ENCODE measurements around the gene DPP9. TPM values are rescaled to one million over a fixed set of nuclear protein-coding genes. Genes with fewer than 3 reads are reported as not detected.

Gene DPP9
- total RNA-seq, 2 experiments from 2014 or later = 92.5 to 98.0 TPM

DNA sequence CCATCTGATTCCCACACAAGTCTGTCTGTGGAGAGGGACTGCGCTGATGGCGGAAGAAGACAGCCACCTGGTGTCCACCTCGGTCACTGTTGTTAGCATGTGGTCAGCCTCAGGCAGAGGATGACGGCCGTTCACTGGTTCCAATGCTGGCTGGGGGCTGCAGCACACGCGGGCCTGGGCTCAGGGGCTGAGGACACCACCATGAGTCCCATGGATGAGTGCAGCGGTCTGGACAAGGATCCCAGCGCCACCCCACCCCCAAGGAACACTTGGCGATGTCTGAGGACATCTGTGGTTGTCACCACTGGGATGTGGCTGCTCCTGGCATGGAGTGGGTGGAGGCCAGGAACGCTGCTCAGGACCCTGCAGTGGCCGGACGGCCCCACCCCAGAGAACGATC lies 10.9 kb downstream of the DPP9 start:
- DNase-seq (no peak), ATAC-seq (no peak)
- Mint-ChIP-seq H3K4me3 (no peak overlapping the region), H3K27me3 (no peaks in the 10 kb centered on the region), H3K36me3 (peaks cover 51% of the 10 kb centered on the region), H3K27ac (no peak overlapping the region), H3K9me3 (ENCODE audit: low read depth) (no peaks in the 10 kb centered on the region), H3K4me1 (peaks cover 27% of the 10 kb centered on the region)
- CTCF ChIA-PET = interaction anchor here (1.3 kb wide), 1 partner anchor 8 kb away, joined by 5 read pairs; no protein-coding TSS in a partner anchor

DNA sequence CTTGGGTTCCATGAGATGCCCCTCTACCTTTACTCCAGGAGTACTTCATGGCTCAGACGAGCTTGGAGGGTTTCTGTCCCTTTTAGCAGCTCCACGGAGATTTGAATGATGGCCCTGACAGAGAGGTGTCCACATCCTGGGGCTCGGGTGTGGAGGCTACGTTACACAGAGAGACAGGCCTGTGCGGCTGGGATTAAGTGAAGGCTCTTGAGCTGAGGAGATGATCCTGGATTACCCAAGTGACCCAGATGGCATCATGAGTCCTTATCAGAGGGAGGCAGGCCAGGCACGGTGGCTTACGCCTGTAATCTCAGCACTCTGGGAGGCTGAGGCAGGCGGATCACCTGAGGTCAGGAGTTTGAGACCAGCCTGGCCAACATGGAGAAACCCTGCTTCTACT lies 12.4 kb downstream of the DPP9 start:
- H3K4me1 Mint-ChIP-seq = peaks cover 27% of the 10 kb centered on the region
- peak overlapping the region; percentile 36 for H3K27ac Mint-ChIP-seq
- H3K27me3 Mint-ChIP-seq = no peaks in the 10 kb centered on the region
- ATAC-seq (no peak), DNase-seq (no peak)
- no peaks in the 10 kb centered on the region for H3K9me3 Mint-ChIP-seq (ENCODE audit: low read depth)
- CTCF ChIA-PET = interaction anchor here (1.3 kb wide), 1 partner anchor 10 kb away, joined by 5 read pairs; no protein-coding TSS in a partner anchor
- H3K36me3 Mint-ChIP-seq = peaks cover 43% of the 10 kb centered on the region
- H3K4me3 Mint-ChIP-seq = no peak overlapping the region

DNA sequence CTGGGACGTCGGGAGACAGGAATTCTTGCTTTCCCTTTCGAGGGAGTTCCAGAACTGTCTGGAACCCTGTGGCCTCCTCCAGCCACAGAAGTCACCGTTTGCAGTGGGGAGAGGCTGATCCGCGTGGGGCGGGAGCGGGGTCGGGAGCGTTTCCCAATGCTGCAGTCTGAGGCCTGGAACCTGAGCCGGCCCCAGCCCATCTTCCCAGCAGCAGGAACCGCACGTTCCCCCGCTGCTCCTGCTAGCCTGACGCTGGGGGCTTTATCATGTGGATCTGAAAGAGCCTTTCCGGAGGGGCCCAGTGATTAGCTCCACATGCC lies 13.4 kb downstream of the DPP9 start:
- Mint-ChIP-seq H3K36me3 (peaks cover 36% of the 10 kb centered on the region), H3K27me3 (no peaks in the 10 kb centered on the region), H3K9me3 (ENCODE audit: low read depth) (no peaks in the 10 kb centered on the region), H3K27ac (peak overlapping the region; percentile 80), H3K4me3 (no peak overlapping the region), H3K4me1 (peaks cover 27% of the 10 kb centered on the region)
- CTCF ChIA-PET = no interaction called here
- no peak for DNase-seq
- no peak for ATAC-seq

DNA sequence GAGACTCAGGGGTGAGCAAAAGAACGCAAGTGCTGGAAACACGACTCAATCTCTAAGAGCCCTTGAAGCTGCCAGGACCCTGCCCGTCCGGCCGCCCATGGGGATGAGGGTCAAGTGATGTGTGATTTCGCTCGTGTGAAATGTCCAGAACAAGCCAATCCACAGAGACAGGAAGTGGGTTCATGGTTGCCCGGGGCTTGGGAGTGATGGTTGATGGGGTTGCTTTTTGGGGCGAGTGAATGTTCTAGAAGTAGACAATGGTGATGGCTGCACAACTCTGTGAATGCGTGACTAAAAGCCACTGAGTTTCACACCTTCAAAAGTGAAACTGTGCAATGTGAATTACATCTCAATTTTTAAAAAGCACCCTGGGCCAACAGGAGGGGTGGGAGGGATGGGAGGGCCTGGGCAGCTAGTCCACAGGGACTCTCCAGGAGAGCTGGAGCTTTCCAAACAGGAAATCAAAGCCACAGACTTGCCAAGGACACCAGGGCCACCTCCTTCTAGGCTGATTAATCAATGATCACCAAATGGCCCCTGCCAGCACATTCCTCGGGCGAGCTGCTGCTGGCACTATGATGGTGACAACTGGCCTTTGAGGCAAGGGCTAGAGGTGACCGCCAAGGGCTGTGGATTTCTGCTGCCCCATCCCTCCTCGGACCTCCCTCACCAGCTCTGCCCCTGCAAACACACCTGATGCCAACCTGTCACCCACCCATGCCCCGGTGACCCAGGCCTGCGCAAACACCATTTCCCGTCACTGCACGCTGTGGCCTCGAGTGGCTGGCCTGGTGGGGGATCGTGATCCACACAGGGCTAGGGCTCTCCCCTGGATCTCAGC lies 14.0 kb downstream of the DPP9 start:
- peak; percentile 48 for DNase-seq
- peak overlapping the region; percentile 80 for H3K27ac Mint-ChIP-seq

DNA sequence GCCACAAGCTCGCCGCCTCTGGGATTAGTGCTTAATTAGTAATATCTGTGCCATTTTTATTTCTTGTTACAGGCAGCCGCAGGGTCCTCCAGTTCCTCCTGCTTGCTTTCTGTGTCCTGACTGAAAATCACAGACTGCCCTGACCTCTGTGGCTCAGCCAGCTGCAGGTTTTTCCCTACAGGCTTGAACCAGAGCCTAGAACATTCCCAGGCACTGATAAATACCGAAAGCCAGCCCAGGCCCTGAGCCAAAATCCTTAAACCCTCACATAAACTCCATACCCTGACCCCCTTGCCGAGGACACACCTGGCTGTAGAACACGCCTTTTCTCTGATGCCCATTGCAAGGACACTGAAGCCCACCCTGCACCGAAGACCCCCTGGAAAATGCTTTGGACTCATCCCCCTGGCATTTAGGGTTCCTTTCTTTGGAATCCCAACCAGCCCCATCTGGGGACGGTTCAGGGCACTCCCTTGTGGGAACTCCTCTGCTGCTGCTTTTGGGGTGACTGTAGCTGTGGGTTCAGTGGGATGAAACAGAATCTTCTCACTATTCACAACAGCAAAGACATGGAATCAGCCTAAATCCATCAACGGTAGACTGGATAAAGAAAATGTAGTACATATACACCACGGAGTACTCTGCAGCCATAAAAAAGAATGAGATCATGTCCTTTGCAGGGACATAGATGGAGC lies 15.5 kb downstream of the DPP9 start:
- peaks cover 30% of the 10 kb centered on the region for H3K36me3 Mint-ChIP-seq
- no peak overlapping the region for H3K4me3 Mint-ChIP-seq
- CTCF ChIA-PET = no interaction called here
- peak overlapping the region; percentile 71 for H3K27ac Mint-ChIP-seq
- ATAC-seq = no peak
- peaks cover 27% of the 10 kb centered on the region for H3K4me1 Mint-ChIP-seq
- no peak for DNase-seq
- H3K27me3 Mint-ChIP-seq = no peaks in the 10 kb centered on the region
- no peaks in the 10 kb centered on the region for H3K9me3 Mint-ChIP-seq (ENCODE audit: low read depth)

More for the DNA sequence above, 14.0 kb downstream of the DPP9 start:
- H3K27me3 Mint-ChIP-seq = no peaks in the 10 kb centered on the region
- peaks cover 33% of the 10 kb centered on the region for H3K36me3 Mint-ChIP-seq
- peak; percentile 50 for ATAC-seq
- CTCF ChIA-PET = no interaction called here
- H3K4me3 Mint-ChIP-seq = no peak overlapping the region
- peaks cover 27% of the 10 kb centered on the region for H3K4me1 Mint-ChIP-seq
- H3K9me3 Mint-ChIP-seq (ENCODE audit: low read depth) = no peaks in the 10 kb centered on the region

DNA sequence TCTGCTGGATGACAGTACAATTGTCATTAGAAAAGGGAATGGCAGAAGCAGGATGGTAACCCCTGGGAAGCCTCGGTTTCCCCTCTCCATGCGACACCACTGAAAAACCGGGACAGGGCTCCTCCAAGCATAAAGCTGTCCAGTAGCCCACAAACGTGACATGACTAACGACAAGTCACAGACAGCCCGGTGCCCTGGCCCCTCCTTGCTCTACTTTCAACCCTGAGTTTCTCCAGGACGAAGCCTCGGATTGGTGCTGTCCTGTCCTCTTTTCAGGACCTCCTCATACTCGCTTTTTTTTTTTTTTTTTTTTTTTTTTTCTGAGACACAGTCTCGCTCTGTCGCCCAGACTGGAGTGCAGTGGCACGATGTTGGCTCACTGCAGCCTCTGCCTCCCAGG lies 16.3 kb downstream of the DPP9 start:
- peaks cover 28% of the 10 kb centered on the region for H3K36me3 Mint-ChIP-seq
- no peaks in the 10 kb centered on the region for H3K9me3 Mint-ChIP-seq (ENCODE audit: low read depth)
- CTCF ChIA-PET = no interaction called here
- H3K4me1 Mint-ChIP-seq = peaks cover 27% of the 10 kb centered on the region
- H3K27ac Mint-ChIP-seq = no peak overlapping the region
- H3K4me3 Mint-ChIP-seq = no peak overlapping the region
- no peaks in the 10 kb centered on the region for H3K27me3 Mint-ChIP-seq
- no peak for DNase-seq
- ATAC-seq = no peak

DNA sequence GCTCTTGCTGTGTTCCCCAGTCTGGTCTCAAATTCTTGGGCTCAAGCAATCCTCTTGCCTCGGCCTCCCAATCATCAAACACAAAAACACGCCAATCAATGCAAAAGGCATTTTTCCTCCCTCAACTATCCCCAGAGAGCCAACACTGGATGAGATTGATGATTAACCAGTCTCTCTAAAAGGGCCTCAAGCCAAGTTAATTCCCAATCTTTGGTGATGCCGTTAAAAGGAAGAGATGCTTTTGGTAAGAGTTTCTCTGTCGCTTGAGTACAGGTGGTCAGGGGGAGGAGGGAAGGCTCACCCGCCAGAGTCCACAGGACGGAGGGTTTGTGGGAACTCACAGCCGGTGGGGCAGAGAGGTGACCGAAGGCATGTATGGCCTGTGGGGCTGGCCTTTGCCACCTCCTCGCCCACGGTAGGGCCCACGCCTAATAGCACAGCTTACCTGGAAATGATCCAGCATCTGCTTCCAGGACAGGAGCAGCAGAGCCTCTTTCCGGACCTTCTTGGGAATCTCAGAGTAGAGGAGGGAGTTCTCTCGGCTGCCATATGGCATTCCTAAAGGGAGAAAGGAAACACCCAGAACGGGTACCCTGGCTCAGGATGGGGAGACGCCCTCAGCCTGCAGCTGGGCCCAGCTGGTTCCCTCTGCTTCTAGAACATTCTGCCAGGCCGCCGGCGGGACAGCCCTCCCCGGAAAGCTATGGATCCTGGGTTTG lies 18.1 kb downstream of the DPP9 start:
- no peak for ATAC-seq
- CTCF ChIA-PET = no interaction called here
- Mint-ChIP-seq H3K9me3 (ENCODE audit: low read depth) (no peaks in the 10 kb centered on the region), H3K4me1 (peaks cover 19% of the 10 kb centered on the region), H3K36me3 (peaks cover 30% of the 10 kb centered on the region), H3K4me3 (no peak overlapping the region), H3K27ac (peak overlapping the region; percentile 12), H3K27me3 (no peaks in the 10 kb centered on the region)
- no peak for DNase-seq

DNA sequence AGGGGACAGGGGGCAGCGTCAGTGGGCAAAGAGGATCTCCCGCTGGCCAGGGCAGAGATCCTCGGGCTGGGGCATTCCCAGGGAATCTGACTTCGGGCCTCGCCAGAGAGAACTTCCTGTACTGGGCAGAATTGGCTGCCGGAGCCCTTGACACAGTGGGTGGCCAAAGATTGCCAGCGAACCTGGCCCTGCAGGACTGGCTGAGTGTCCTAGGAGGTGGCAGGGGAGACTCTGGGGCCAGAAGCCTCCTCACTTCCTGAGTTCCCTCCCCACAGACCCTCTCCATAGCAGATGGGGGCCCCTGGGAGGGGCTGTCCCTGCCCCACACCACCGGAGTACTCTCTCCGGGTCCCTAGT lies 19.3 kb downstream of the DPP9 start:
- H3K36me3 Mint-ChIP-seq = peaks cover 23% of the 10 kb centered on the region

DNA sequence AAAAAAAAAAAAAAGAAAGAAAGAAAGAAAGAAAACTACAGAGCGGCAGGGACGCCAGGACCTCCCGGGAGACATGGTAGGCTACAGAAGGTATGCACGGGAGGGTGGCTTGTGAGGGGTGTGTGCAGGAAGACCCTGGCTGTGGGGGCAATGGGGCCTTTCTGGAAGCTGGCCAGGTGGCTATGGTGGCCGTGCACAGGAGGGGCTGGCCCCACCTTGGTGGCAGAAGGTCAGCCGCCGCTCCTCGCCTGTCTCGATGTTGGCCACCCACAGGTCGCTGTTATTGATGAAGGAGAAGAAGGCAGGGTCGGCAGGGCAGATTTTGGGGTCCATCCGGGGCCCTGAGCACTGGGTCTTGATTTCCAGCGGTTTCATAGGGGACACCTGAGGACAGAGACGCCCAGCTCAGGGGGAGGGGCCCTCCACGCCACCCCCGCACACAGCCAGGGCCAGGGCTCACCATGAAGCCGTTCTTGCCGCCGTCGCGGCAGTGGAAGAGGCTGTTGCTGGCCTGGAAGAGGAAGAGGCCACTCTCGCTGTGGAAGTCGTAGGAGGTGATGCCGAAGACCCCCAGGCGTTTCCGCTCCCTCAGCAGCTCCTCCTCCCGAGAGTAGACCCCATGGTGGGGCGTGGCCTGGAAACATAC lies 19.8 kb downstream of the DPP9 start:
- Mint-ChIP-seq H3K4me1 (peaks cover 3% of the 10 kb centered on the region), H3K9me3 (ENCODE audit: low read depth) (no peaks in the 10 kb centered on the region), H3K27me3 (no peaks in the 10 kb centered on the region), H3K4me3 (no peak overlapping the region), H3K27ac (no peak overlapping the region), H3K36me3 (peaks cover 22% of the 10 kb centered on the region)
- CTCF ChIA-PET = no interaction called here
- no peak for DNase-seq
- ATAC-seq = no peak

More for the DNA sequence above, 19.3 kb downstream of the DPP9 start:
- H3K27ac Mint-ChIP-seq = no peak overlapping the region
- DNase-seq = no peak
- H3K4me3 Mint-ChIP-seq = no peak overlapping the region
- no peak for ATAC-seq
- no peaks in the 10 kb centered on the region for H3K9me3 Mint-ChIP-seq (ENCODE audit: low read depth)
- CTCF ChIA-PET = no interaction called here
- H3K27me3 Mint-ChIP-seq = no peaks in the 10 kb centered on the region
- peaks cover 6% of the 10 kb centered on the region for H3K4me1 Mint-ChIP-seq

DNA sequence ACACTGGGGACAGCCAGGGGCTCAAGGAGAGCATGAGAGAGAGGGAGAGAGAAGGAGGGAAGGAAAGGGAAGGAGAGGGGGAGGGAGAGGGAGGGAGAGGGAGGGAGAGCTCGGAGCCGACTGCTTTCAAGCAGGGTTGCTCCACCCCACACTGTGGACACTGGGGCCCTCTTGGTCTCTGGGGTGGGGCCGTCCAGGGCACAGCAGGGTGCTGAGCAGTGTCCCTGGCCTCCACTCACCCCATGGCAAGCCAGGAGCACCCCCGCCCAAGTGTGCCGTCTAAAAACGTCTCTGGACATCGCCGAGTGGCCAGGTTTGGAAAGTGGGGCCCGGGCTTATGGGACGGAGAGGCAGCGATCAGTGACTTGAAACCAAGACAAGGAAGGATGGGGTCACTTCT lies 20.9 kb downstream of the DPP9 start:
- no peak for ATAC-seq
- no peaks in the 10 kb centered on the region for H3K4me1 Mint-ChIP-seq
- no peak overlapping the region for H3K27ac Mint-ChIP-seq
- no peaks in the 10 kb centered on the region for H3K27me3 Mint-ChIP-seq
- no peak overlapping the region for H3K4me3 Mint-ChIP-seq
- CTCF ChIA-PET = no interaction called here
- H3K9me3 Mint-ChIP-seq (ENCODE audit: low read depth) = no peaks in the 10 kb centered on the region
- H3K36me3 Mint-ChIP-seq = peaks cover 25% of the 10 kb centered on the region
- no peak for DNase-seq

DNA sequence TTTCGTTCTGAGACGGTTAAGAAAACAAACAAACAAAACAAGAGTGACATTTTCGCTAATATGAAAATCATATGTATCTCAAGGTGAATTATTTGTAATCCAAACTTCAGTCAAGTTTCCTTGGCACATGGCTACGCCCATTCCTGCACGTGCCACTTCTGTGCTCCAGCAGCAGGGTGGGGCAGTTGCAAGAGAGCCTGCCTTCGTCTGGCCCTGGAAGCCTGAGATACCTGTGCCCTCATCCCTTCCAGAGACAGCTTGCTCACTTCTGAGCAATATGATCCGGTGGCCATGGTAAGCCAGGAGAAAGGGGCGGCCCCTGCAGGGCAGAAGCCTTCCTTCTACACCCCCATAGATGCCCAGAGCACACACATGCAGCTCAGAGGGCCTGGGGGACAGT lies 22.1 kb downstream of the DPP9 start:
- ATAC-seq (no peak), DNase-seq (no peak)
- CTCF ChIA-PET = no interaction called here
- Mint-ChIP-seq H3K9me3 (ENCODE audit: low read depth) (no peaks in the 10 kb centered on the region), H3K27ac (no peak overlapping the region), H3K36me3 (peaks cover 30% of the 10 kb centered on the region), H3K27me3 (no peaks in the 10 kb centered on the region), H3K4me3 (no peak overlapping the region), H3K4me1 (no peaks in the 10 kb centered on the region)

DNA sequence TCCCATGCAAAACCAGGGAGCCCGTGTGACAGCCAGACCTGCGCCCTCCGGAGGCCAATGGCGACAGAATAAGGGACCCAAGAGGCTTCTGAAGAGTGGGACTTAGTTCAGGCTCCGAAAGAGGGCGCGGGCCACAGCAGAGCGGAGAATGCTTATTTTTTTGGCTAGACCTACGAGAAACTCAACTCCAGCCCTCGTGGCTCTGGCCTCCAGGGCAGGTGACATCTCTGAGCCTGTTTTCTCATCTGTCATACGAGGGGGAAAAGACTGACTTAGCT lies 23.0 kb downstream of the DPP9 start:
- H3K36me3 Mint-ChIP-seq = peaks cover 32% of the 10 kb centered on the region
- H3K4me1 Mint-ChIP-seq = no peaks in the 10 kb centered on the region
- ATAC-seq (no peak), DNase-seq (no peak)
- H3K9me3 Mint-ChIP-seq (ENCODE audit: low read depth) = no peaks in the 10 kb centered on the region
- no peaks in the 10 kb centered on the region for H3K27me3 Mint-ChIP-seq
- CTCF ChIA-PET = no interaction called here
- no peak overlapping the region for H3K4me3 Mint-ChIP-seq
- H3K27ac Mint-ChIP-seq = no peak overlapping the region

DNA sequence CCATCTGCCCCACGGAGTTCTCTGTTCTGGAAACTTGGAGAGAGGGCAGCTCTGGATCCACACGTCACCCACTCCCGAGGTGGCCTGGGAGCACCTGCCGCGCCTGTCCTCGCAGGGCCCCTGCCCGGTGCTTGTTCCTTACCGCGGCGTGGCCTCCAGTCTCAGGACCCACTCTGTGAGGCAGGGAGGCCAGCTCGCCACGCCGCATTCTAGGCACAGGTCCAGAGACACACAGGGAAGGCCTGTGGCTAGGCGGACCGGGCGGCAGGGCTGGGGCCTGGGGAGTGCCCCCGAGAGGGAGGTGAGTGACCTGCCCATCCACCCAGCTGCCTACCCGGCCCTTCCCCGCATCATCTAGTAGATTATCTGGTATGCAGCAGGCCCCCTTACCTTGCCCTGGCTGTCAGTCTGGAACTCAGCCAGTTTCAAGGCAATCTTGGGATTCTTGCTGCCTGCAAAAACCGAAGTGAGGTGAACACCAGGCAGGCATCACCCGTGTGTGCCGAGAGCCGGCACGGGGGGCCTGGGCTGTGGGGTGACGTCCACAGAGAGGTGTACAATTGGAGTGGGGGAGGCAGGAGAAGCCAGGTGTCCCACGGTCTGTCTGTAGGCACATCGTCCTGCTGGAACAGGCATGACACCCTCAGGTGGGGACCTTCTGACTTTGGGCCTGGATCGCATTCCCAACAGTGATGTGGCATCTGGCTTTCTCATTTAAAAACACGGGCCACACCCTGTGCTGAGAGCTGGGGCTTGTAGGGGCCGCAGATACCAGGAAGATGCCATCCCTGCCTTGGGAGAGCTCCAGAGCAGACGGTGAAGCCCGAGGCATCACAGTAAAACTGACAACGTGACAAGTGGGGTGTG lies 23.6 kb downstream of the DPP9 start:
- H3K36me3 Mint-ChIP-seq = peaks cover 32% of the 10 kb centered on the region
- H3K9me3 Mint-ChIP-seq (ENCODE audit: low read depth) = no peaks in the 10 kb centered on the region
- CTCF ChIA-PET = no interaction called here
- no peak overlapping the region for H3K4me3 Mint-ChIP-seq
- H3K4me1 Mint-ChIP-seq = no peaks in the 10 kb centered on the region
- DNase-seq (no peak), ATAC-seq (no peak)
- no peaks in the 10 kb centered on the region for H3K27me3 Mint-ChIP-seq
- H3K27ac Mint-ChIP-seq = no peak overlapping the region

Measured in activated CD8-positive, alpha-beta memory T cell treated with anti-CD3 and anti-CD28 coated beads, Interleukin-2, amount 10 ng/mL, durations not matched to agents 7 days and 5 days (primary cell).